ENCODE results near the gene TMEM225B.
A peak's percentile ranks its signal among the peaks of the same experiment; 100 is the strongest.

Gene TMEM225B

DNA sequence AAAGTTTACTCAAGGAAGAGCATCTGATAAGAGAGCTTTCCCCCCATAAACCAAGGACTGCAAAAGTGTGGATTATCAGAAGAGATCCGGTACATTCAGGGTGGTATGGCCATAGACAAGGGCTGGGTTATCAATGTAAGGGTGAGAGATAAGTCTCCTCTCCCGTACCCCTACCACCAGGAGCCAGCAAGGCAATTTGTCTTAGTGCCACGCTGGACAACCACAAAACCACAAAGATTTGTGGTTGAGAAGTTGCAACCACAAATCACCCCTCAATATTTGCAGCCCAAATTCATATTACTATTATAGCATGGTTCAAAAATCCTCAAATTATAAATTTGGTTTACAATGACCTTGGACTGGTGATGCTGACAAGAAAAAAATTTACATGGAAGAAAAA, 16.4 kb downstream of the TMEM225B start:
- Histone ChIP-seq H3K27ac (ENCODE audit: low read depth, low read length) (no peak overlapping the region), H3K27me3 (ENCODE audit: control insufficient read depth, low read length) (0 out of 2 replicates have a peak, but pooled peaks cover 4% of the 10 kb centered on the region), H4K20me1 (ENCODE audit: control insufficient read depth, insufficient read depth, low read depth, low read length) (0 out of 2 replicates have a peak, but pooled peaks cover 7% of the 10 kb centered on the region), H3K36me3 (ENCODE audit: control insufficient read depth, low read length) (peaks cover 22% of the 10 kb centered on the region), H3F3A (ENCODE audit: control insufficient read depth, insufficient read depth) (peaks cover 7% of the 10 kb centered on the region; the same call in 1 of the 2 replicates), H3K9me3 (ENCODE audit: control insufficient read depth, insufficient read depth, low read length) (no peaks in the 10 kb centered on the region), H3K9me2 (replicated peaks; ENCODE audit: control insufficient read depth, low read length) (no peaks in the 10 kb centered on the region), H3K4me3 (ENCODE audit: low read length) (no peak overlapping the region), H3K79me2 (ENCODE audit: control insufficient read depth, low read length) (peaks cover 30% of the 10 kb centered on the region), H3K4me1 (ENCODE audit: control insufficient read depth, low read length) (peaks cover 22% of the 10 kb centered on the region), H3K4me2 (ENCODE audit: low read length) (no peak overlapping the region)
- no peak for TF ChIP-seq EZH2phosphoT487 (IDR thresholded peaks at IDR 0.05; ENCODE audit: borderline replicate concordance, low read length)
- TF ChIP-seq, protein P1, sequence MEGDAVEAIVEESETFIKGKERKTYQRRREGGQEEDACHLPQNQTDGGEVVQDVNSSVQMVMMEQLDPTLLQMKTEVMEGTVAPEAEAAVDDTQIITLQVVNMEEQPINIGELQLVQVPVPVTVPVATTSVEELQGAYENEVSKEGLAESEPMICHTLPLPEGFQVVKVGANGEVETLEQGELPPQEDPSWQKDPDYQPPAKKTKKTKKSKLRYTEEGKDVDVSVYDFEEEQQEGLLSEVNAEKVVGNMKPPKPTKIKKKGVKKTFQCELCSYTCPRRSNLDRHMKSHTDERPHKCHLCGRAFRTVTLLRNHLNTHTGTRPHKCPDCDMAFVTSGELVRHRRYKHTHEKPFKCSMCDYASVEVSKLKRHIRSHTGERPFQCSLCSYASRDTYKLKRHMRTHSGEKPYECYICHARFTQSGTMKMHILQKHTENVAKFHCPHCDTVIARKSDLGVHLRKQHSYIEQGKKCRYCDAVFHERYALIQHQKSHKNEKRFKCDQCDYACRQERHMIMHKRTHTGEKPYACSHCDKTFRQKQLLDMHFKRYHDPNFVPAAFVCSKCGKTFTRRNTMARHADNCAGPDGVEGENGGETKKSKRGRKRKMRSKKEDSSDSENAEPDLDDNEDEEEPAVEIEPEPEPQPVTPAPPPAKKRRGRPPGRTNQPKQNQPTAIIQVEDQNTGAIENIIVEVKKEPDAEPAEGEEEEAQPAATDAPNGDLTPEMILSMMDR (IDR thresholded peaks at IDR 0.05; ENCODE audit: low read depth, low read length, poor library complexity, severe bottlenecking) = no peak

DNA sequence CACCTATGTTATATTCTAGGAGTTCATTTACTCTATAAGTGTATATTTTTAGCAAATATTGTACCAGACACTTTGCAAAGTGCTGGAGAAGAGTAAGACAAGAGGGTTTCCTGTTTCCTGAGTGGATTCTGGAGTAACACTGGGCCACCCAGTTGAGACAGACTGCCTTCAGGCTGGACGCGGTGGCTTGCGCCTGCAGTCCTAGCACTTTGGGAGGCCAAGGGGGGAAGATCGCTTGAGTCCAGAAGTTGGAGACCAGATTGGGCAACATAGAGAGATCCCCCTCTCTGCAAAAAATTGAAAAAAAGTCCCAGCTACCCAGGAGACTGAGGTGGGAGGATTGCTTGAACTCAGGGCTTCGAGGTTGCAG, 17.9 kb downstream of the TMEM225B start:
- Histone ChIP-seq H3K9me2 (replicated peaks; ENCODE audit: control insufficient read depth, low read length) (no peaks in the 10 kb centered on the region), H3K9me3 (ENCODE audit: control insufficient read depth, insufficient read depth, low read length) (no peaks in the 10 kb centered on the region), H3K4me2 (ENCODE audit: low read length) (peak overlapping the region; percentile 89), H3F3A (ENCODE audit: control insufficient read depth, insufficient read depth) (peaks cover 7% of the 10 kb centered on the region; the same call in 1 of the 2 replicates), H4K20me1 (ENCODE audit: control insufficient read depth, insufficient read depth, low read depth, low read length) (0 out of 2 replicates have a peak, but pooled peaks cover 7% of the 10 kb centered on the region), H3K4me1 (ENCODE audit: control insufficient read depth, low read length) (peaks cover 22% of the 10 kb centered on the region), H3K4me3 (ENCODE audit: low read length) (peak overlapping the region; percentile 90), H3K27ac (ENCODE audit: low read depth, low read length) (no peak overlapping the region), H3K79me2 (ENCODE audit: control insufficient read depth, low read length) (peaks cover 30% of the 10 kb centered on the region), H3K36me3 (ENCODE audit: control insufficient read depth, low read length) (peaks cover 36% of the 10 kb centered on the region), H3K27me3 (ENCODE audit: control insufficient read depth, low read length) (0 out of 2 replicates have a peak, but pooled peaks cover 4% of the 10 kb centered on the region)
- TF ChIP-seq, protein P1 (IDR thresholded peaks at IDR 0.05; ENCODE audit: low read depth, low read length, poor library complexity, severe bottlenecking) = no peak
- no peak for TF ChIP-seq EZH2phosphoT487 (IDR thresholded peaks at IDR 0.05; ENCODE audit: borderline replicate concordance, low read length)

DNA sequence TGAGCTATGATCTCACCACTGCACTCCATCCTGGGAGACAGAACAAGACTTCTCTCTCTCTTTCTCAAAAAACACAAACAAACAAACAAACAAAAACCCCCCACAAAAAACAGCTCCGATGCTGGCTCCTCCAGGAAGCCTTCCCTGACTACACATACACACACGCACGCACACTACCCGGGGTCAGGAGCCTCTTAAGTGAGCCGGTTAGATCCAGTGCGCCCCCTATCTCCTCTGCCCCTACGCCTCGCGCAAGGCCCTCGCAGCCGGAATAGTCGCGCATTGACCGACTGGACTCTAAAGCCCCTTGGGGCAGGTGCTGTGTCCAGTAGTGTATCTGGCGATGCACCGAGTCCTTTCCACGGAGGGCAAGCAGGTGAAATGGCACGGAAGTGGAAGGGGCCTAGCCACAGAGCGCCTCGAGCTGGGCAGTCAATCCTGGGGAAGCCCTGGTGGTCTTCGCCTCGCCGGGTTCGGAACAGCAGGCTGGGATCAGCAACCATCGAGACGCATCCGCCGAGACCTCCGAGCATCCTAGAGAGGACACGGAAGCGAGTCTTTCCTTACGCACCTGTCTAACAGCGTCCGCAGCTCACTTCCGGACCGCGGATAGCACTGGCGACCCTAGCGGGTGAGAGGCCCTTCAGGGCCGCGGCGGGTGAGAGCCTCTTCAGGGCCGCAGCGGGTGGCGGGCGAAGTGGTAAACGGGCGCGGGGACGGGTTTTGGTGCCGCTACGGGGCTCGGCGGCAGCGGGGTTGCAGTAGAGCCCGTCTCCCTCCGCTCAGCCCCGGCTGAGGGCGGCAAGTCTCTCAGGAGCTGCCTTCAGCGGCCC, 18.5 kb downstream of the TMEM225B start, which contains the start of gene ZSCAN25:
Gene ZSCAN25 (plus strand): TSS at position 588 of the 833 bp plus-strand sequence. CDS start 2,661 bp downstream, outside the sequence.
- H3F3A ChIP-seq (ENCODE audit: control insufficient read depth, insufficient read depth) = peaks cover 7% of the 10 kb centered on the region; the same call in 1 of the 2 replicates
- H3K27ac ChIP-seq (ENCODE audit: low read depth, low read length) = peak within 1 kb of the TSS; percentile 22; the same call in 1 of the 2 replicates
- H3K4me1 ChIP-seq (ENCODE audit: control insufficient read depth, low read length) = peaks cover 22% of the 10 kb centered on the region
- H3K9me2 ChIP-seq (replicated peaks; ENCODE audit: control insufficient read depth, low read length) = no peaks in the 10 kb centered on the region
- no peaks in the 10 kb centered on the region for H3K9me3 ChIP-seq (ENCODE audit: control insufficient read depth, insufficient read depth, low read length)
- peaks cover 42% of the 10 kb centered on the region for H3K36me3 ChIP-seq (ENCODE audit: control insufficient read depth, low read length)
- H3K4me2 ChIP-seq (ENCODE audit: low read length) = peak within 1 kb of the TSS; percentile 89
- TF ChIP-seq, protein P1 (IDR thresholded peaks at IDR 0.05; ENCODE audit: low read depth, low read length, poor library complexity, severe bottlenecking) = peak; percentile 84
- no peak for TF ChIP-seq EZH2phosphoT487 (IDR thresholded peaks at IDR 0.05; ENCODE audit: borderline replicate concordance, low read length)
- 0 out of 2 replicates have a peak, but pooled peaks cover 7% of the 10 kb centered on the region for H4K20me1 ChIP-seq (ENCODE audit: control insufficient read depth, insufficient read depth, low read depth, low read length)
- H3K27me3 ChIP-seq (ENCODE audit: control insufficient read depth, low read length) = 0 out of 2 replicates have a peak, but pooled peaks cover 3% of the 10 kb centered on the region
- peaks cover 30% of the 10 kb centered on the region for H3K79me2 ChIP-seq (ENCODE audit: control insufficient read depth, low read length)
- H3K4me3 ChIP-seq (ENCODE audit: low read length) = peak within 1 kb of the TSS; percentile 90

Measured in DOHH2 (cell line).